Common myeloid progenitor, CD34-positive (primary cell): ENCODE data around the gene DNHD1.

Experiments
- CTCF ChIA-PET: fragments of 350-600 bp; sonication (Branson Sonifier 250); formaldehyde crosslinking; loops from one replicate; lab custom pipeline; 2021; ENCODE audit warnings: antibody characterized with exemption; lab: Charles Lee
- POLR2A ChIA-PET: fragments of 350-600 bp; sonication (Branson Sonifier 250); formaldehyde crosslinking; loops from one replicate; lab custom pipeline; 2021; ENCODE audit warnings: antibody characterized with exemption; lab: Charles Lee
- DNase-seq, 3 donors: peaks; one replicate each; pipeline versions ENCODE4 v3.0.0 to v3.0.0-alpha.2; 2013
- H3K27ac ChIP-seq, 2 experiments: 1 replicate in 1 of 2; 2 replicates in 1 of 2; pipeline ENCODE4 v1.7.0; 2013; ENCODE audit warnings: inconsistent platforms in 2 of 2, low read length in 2 of 2, mild to moderate bottlenecking in 2 of 2, low read depth in 1 of 2, moderate library complexity in 1 of 2; ENCODE audit not compliant: severe bottlenecking in 2 of 2, insufficient read depth in 1 of 2, poor library complexity in 1 of 2
- H3K27me3 ChIP-seq, 5 experiments: replicated peaks in 2 of 5; 1 replicate in 3 of 5; 2 replicates in 2 of 5; pipeline versions ENCODE4 v1.6.1 to v1.7.0; 2013; ENCODE audit warnings: low read length in 4 of 5, mild to moderate bottlenecking in 2 of 5, moderate library complexity in 2 of 5, inconsistent platforms in 1 of 5; ENCODE audit not compliant: insufficient read depth in 5 of 5, control insufficient read depth in 4 of 5
- H3K36me3 ChIP-seq, 4 experiments: 1 replicate in 2 of 4; 2 replicates in 2 of 4; pipeline versions ENCODE4 v1.6.1 to v1.7.0; 2013; ENCODE audit warnings: low read length in 3 of 4, control low read depth in 1 of 4, mild to moderate bottlenecking in 1 of 4; ENCODE audit not compliant: control insufficient read depth in 4 of 4, insufficient read depth in 4 of 4
- H3K4me1 ChIP-seq, 4 experiments: 1 replicate in 3 of 4; 2 replicates in 1 of 4; pipeline versions ENCODE4 v1.6.1 to v1.7.1; 2013; ENCODE audit warnings: low read length in 3 of 4, mild to moderate bottlenecking in 3 of 4, control low read depth in 1 of 4, inconsistent platforms in 1 of 4, moderate library complexity in 1 of 4; ENCODE audit not compliant: control insufficient read depth in 4 of 4, insufficient read depth in 4 of 4; ENCODE audit errors: control extremely low read depth in 1 of 4
- H3K4me3 ChIP-seq, 7 experiments: 1 replicate in 4 of 7; 2 replicates in 3 of 7; pipeline versions ENCODE4 v1.5.1 to v1.7.0; 2013; ENCODE audit warnings: mild to moderate bottlenecking in 7 of 7, low read length in 6 of 7, moderate library complexity in 6 of 7, inconsistent platforms in 2 of 7, low read depth in 2 of 7, control low read depth in 1 of 7; ENCODE audit not compliant: insufficient read depth in 4 of 7, control insufficient read depth in 1 of 7; ENCODE audit errors: extremely low read depth in 1 of 7
- H3K9me3 ChIP-seq, 5 experiments: 1 replicate in 4 of 5; 2 replicates in 1 of 5; pipeline versions ENCODE4 v1.6.1 to v1.7.1; 2013; ENCODE audit warnings: low read length in 4 of 5, mild to moderate bottlenecking in 2 of 5, inconsistent platforms in 1 of 5, low read depth in 1 of 5, moderate library complexity in 1 of 5; ENCODE audit not compliant: control insufficient read depth in 4 of 5, insufficient read depth in 2 of 5; ENCODE audit errors: control extremely low read depth in 1 of 5
- WGBS: methylation state at CpG from one replicate; pipeline ENCODE4 v1.1.5; 2013; ENCODE audit not compliant: insufficient coverage; 5-methylcytosine and 5-hydroxymethylcytosine counted together

The DNHD1 gene

DNA sequence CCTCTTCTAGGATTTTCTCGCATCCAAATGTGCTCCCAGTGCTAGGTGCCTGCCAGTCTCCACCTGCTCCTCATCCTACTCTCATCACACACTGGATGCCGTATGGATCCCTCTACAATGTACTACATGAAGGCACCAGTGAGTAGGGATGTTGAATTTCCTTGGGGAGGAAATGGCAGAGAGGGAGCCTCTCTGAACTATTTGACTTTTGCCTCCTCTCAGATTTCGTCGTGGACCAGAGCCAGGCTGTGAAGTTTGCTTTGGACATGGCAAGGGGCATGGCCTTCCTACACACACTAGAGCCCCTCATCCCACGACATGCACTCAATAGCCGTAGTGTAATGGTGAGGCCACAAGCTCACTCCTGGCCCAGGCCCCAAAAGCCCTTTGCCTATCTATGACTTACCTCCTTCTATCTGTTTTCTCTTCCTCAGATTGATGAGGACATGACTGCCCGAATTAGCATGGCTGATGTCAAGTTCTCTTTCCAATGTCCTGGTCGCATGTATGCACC is 112.5 kb downstream of the DNHD1 start:
- Histone ChIP-seq H3K4me3 (no peak overlapping the region), H3K36me3 (peaks cover 7 to 47% (median 35%) of the 10 kb centered on the region in 4 experiments), H3K27me3 (no peaks in the 10 kb centered on the region), H3K4me1 (peaks cover 33 to 69% (median 63%) of the 10 kb centered on the region in 4 experiments), H3K9me3 (no peaks in the 10 kb centered on the region), H3K27ac (peak overlapping the region in 1 of 2 experiments; percentile 67)
- POLR2A ChIA-PET = no interaction called here
- CTCF ChIA-PET = interaction anchor here (3.2 kb wide), 1 partner anchor 9 kb away, joined by 24 read pairs; the partner anchor contains the start of gene TPP1
- WGBS = 98% methylated on average over 6 of the region's 8 CpGs
- DNase-seq = no peak

DNA sequence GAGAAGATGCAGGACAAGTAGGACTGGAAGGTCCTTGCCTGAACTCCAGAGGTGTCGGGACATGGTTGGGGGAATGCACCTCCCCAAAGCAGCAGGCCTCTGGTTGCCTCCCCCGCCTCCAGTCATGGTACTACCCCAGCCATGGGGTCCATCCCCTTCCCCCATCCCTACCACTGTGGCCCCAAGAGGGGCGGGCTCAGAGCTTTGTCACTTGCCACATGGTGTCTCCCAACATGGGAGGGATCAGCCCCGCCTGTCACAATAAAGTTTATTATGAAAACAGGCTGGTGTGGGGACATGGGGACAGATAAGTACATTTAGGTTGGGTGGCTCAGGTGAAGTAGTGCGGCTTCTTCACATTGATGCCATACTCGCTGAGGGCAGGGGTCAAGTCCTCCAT is 113.5 kb downstream of the DNHD1 start:
- Histone ChIP-seq H3K36me3 (peaks cover 7 to 57% (median 41%) of the 10 kb centered on the region in 4 experiments), H3K27me3 (no peaks in the 10 kb centered on the region), H3K9me3 (no peaks in the 10 kb centered on the region), H3K4me3 (peak overlapping the region in 2 of 7 experiments; percentile 75 to 87), H3K27ac (no peak overlapping the region), H3K4me1 (peaks cover 23 to 59% (median 54%) of the 10 kb centered on the region in 4 experiments)
- 96% methylated on average over 6 of the region's 6 CpGs for WGBS
- ChIA-PET POLR2A (no interaction called here), CTCF (interaction anchor here (2.6 kb wide), 1 partner anchor 14 kb away, joined by 7 read pairs; no protein-coding TSS in a partner anchor)
- DNase-seq = no peak

DNA sequence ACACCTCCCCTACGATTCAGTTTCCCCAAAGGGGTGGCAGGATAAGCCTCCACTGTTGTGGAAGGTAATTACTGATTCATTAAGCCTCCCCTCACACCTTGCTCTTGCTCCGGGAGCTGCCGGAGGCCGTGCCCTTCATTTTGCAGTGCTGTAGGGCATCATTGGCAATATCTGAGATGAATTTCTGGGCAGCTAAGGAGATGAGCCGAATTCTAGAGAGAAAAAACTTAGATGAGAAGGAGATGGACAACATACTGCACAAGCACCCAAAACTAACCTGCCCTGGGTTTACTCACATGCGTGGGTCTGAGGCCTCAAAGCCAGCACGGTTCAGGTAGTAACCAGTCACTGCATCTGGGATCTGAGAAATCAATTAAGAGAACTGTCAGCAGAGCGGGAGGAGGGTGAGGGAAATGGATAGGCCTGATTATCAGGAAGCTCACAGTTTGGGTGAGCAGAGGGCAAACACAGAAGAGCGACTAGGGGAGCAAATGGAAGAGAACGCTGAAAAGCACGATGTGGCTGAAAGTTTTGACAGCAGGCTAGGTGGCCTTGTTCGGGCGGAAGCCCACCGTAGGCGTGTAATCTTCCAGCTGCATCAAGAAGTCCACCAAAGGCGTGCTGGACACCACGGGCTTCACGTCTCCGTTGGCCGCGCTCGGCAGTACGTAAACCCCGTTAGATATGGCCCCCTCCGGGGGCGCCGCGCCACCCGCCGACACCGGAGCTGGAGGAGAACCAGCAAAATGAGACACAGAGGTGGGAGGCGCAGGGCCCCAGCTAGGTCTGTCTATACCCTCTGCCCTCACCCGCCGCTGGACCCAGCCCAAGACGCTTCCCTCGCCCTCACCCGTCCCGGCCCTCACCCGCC is 114.2 kb downstream of the DNHD1 start:
- peak overlapping the region; percentile 55 to 91 for H3K27ac ChIP-seq
- peaks cover 7 to 64% (median 47%) of the 10 kb centered on the region in 4 experiments for H3K36me3 ChIP-seq
- H3K4me3 ChIP-seq = peak overlapping the region; percentile 47 to 87 (median 75)
- peaks cover 21 to 53% (median 48%) of the 10 kb centered on the region in 4 experiments for H3K4me1 ChIP-seq
- H3K27me3 ChIP-seq = no peaks in the 10 kb centered on the region
- no peaks in the 10 kb centered on the region for H3K9me3 ChIP-seq
- POLR2A ChIA-PET = interaction anchor here (1.1 to 1.4 kb wide), 3 partner anchors 8 to 130 kb away, joined by 3 to 4 read pairs (median 4); partner anchors contain the start of genes ARFIP2, ILK, RRP8 and TIMM10B
- DNase-seq = peak in 1 of 3 donors; percentile 29
- CTCF ChIA-PET = interaction anchor here (0.9 to 2.6 kb wide), 7 partner anchors 11 to 72 kb away, joined by 3 to 16 read pairs (median 7); partner anchors contain the start of gene MRPL17
- 15% methylated on average over 34 of the region's 39 CpGs for WGBS

DNA sequence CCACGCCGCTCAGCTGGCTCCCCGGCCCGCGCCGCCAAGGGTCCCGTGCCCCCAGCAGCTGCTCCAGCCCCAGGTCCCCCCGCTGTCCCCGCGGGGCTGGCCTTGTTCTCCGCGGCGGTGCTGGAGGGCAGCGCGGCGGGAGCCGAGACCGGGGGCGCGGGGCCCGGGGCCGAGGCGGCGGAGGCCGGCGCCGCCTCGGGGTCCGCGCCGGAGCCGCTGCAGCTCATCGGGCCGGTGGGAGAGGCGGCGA is 114.8 kb downstream of the DNHD1 start:
- ChIA-PET CTCF (interaction anchor here (0.9 to 2.6 kb wide), 10 partner anchors 10 to 71 kb away, joined by 3 to 16 read pairs (median 3); partner anchors contain the start of gene MRPL17), POLR2A (interaction anchor here (0.6 to 1.4 kb wide), 4 partner anchors 9 to 130 kb away, joined by 3 to 4 read pairs (median 4); partner anchors contain the start of genes ARFIP2, ILK, RRP8 and TIMM10B)
- Histone ChIP-seq H3K27ac (peak overlapping the region; percentile 80 to 91), H3K4me1 (peaks cover 17 to 48% (median 43%) of the 10 kb centered on the region in 4 experiments), H3K9me3 (no peaks in the 10 kb centered on the region), H3K36me3 (peaks cover 7 to 69% (median 51%) of the 10 kb centered on the region in 4 experiments), H3K27me3 (no peaks in the 10 kb centered on the region), H3K4me3 (peak overlapping the region; percentile 47 to 87 (median 75))
- 0% methylated on average over 27 of the region's 36 CpGs for whole genome bisulfite sequencing
- DNase-seq = no peak

DNA sequence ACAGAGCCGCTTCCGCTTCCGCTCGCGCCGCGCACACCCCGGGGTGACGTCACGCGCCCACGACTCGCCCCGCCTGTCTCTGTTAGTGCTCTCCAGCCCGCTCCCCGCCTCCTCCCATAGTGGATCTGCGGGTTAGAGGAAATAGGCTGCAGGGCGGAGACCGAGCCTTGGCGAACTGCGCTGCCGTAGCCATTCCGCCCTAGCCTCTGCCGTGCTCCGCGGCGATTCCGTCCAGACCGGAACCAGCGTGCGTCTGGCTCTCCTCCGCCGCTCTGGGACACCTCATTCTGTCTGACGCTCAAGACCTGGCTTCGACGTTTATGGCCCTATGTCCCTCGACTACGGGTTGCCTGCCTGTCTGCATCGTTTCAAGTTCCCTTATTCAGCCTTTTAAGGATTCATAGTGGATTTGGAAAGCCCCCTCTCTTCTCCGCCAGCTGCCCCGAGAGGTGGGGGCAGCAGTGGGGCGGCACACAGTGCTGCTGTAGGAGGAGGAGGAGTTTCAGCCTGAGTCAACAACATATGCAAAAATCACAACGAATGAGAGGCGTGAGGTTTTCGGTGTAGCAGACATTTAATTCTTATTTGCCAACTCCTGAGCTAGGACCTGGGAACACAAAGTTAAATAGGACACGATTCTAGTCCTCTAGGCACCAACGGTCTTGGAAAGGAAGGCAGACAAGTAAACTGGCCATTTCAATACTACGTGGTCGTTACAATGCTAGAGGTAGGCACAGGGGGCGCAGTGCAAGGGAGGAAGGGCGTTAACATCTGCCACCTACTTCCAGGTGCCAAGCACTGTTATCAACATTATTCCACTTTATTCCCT is 115.3 kb downstream of the DNHD1 start, which contains the start of gene TAF10:
TSS of gene TAF10 (minus strand) at position 4 of the 829 bp plus-strand sequence. CDS start 27 bp downstream, outside the sequence.
- under 1% methylated on average over 48 of the region's 51 CpGs for WGBS
- CTCF ChIA-PET = interaction anchor here (0.9 to 2.6 kb wide), 11 partner anchors 9 to 71 kb away, joined by 3 to 16 read pairs (median 3); partner anchors contain the start of genes ILK, MRPL17 and RRP8
- POLR2A ChIA-PET = interaction anchor here (0.6 to 1.4 kb wide), 5 partner anchors 9 to 131 kb away, joined by 3 to 4 read pairs (median 3); partner anchors contain the start of genes ARFIP2, ILK, MRPL17 and RRP8
- peak; percentile 97 to 98 (median 97) for DNase-seq
- Histone ChIP-seq H3K4me3 (peak within 1 kb of the TSS; percentile 47 to 87 (median 75)), H3K27me3 (no peaks in the 10 kb centered on the region), H3K4me1 (peaks cover 13 to 45% (median 43%) of the 10 kb centered on the region in 4 experiments), H3K36me3 (peaks cover 7 to 69% (median 52%) of the 10 kb centered on the region in 4 experiments), H3K9me3 (no peaks in the 10 kb centered on the region), H3K27ac (peak within 1 kb of the TSS; percentile 80 to 91)

DNA sequence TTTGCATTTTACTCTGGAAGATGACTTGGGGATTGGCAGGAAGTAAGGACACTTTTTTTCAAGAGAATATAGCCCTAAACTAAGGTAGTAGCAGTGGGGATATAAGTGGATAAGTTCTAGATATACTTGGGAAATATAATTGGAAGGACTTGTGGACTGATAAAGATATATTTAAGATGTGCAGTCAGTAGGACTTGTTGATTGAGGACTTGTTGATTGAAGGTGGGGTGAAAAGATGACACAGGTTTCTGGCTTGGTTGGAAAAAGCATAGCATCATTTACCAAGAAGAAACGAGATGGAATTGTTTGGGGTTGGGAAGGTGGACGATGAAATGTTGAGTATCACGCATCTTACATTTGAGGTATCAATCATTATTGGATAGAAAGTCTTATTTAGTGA is 116.4 kb downstream of the DNHD1 start:
- no peak overlapping the region for H3K27ac ChIP-seq
- 98% methylated on average over 3 of the region's 3 CpGs for WGBS

More for the DNA sequence above, 116.4 kb downstream of the DNHD1 start:
- Histone ChIP-seq H3K9me3 (no peaks in the 10 kb centered on the region), H3K4me3 (no peak overlapping the region), H3K27me3 (no peaks in the 10 kb centered on the region), H3K36me3 (peaks cover 7 to 62% (median 46%) of the 10 kb centered on the region in 4 experiments), H3K4me1 (peaks cover 15 to 45% (median 42%) of the 10 kb centered on the region in 4 experiments)
- no peak for DNase-seq
- ChIA-PET POLR2A (no interaction called here), CTCF (interaction anchor here (1.2 to 2.4 kb wide), 7 partner anchors 8 to 66 kb away, joined by 3 to 16 read pairs (median 5); partner anchors contain the start of genes ILK and RRP8)
